ENCODE data around the gene RBMS1.

The RBMS1 gene

DNA sequence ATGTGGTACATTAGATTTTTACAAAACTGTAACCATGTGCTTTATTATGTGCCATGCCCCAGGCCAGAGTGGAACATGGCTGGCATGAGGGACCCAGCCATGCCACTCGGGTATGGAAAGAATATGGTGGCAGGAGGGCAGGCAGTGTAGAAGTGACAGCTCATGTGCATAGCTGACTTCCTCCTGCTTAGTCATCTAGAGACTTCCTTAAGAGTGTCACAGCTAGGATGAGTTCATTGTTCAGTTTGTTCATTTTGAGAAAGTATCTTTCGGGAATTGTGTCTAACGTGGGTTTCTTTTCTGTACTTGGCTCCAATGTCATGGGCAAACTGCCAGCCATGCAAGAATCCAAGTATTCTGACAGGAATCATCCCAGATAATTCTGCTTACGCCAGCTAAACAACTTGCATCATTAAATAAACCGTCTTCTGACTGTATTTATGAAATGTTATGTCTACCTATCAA is 199.2 kb downstream of the RBMS1 start:
- DNase-seq, result no peak

DNA sequence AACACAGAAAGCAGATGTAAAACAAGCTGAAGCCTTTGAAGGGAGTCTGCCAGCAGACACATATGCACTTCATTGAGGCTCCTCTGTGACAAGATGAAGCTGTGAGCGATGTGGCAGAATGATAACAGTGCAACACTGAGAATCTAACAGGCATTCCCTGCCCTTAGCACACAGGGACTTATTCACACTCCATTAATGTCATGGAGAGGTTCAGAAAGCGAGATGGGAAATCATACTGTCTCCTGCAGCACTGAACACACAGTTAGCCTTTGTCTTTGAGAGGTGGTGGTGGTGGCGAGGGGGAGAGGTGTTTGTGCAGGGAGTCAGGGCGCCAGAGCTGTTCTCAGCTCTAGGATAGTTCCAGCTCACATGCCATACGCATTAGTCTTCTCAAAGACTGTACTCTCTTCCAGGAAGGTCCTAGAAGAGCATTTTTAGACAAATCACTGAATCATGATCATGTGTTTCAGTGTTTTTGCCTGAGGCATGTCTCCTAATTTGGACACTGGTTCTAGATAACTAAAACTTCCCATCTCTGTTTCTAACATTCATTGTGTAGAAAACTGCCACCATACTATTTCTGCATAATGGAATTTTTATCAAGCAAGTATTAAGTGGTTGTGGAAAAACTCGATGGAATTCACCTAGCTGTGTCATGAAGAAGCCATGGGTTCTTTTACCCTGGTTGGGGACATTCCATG is 200.1 kb downstream of the RBMS1 start:
- DNase-seq, result no peak

DNA sequence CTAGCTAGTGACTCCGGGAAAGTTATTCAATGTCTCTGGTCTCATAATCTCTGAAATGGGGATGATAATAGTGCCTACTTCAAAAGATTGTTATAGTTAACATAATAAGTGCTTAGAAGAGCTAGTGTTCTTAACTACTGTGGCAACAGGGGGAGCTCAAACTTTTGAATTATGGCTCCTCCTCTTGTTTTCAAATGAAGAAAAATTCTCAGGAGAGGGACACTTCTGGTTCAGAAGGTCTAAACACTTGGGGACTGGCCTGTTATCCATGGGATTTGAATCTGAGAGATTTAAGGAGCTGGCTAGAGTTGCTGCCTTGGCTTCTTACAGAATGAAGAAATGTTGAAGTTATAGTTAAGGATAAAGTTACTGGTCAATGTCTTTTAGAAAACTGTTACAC is 201.4 kb downstream of the RBMS1 start:
- no peak for DNase-seq

DNA sequence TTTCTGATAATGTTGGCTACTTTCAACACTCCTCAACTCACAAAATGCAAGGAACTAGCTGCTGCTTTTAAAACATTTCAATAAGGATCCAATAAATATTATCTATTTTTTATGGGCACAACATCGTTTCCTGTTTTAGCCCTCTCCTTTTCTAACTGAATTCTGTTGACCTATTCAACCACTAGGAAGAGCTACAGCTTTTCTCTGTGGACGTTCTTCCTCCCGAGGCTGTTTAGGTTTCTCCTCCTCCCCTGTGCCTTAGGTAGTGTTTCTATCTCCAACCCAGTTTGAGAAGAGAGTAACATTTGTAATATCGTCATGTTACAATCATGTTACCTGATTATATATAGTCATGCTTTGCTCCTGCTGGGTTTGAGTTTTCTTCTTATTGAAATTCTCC is 202.2 kb downstream of the RBMS1 start:
- DNase-seq, result no peak

DNA sequence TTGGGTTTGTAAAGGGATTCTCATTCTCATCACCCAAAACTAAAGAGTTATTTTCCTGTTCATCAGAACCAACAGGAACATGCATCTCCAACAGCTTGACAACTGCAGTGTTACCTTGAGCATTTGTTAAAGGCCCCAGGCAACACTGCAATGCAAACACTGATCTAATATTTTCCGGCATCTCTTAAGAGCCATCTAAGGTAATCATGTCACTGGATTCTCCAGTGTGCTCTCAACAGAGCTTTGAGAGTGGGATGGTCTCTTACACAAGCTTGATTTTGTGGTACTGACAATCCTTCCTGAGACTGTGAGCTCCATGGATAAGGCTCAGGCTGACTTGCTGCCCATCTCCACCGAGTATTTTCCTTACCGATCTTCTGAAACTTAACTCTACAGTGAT is 203.0 kb downstream of the RBMS1 start:
- DNase-seq, result peak; percentile 10

DNA sequence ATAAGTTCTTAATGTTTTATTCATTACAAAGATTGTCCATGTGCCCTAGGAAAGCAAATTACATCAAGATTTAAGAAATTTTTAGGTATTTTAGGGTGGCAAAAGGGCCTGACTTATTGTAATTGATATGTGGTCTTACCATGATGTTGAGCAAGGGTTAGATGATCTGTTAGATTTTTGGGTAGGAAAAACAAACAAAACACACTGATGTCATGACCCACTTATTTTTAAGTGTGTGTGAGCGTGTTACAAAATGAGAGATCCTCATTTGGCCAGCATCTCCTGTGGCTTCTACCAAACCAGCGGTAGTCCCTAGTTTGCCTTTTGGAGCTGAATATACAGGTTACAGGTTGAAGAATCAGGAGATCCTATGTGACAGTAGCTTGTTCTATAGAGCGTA is 203.8 kb downstream of the RBMS1 start:
- DNase-seq, result no peak

DNA sequence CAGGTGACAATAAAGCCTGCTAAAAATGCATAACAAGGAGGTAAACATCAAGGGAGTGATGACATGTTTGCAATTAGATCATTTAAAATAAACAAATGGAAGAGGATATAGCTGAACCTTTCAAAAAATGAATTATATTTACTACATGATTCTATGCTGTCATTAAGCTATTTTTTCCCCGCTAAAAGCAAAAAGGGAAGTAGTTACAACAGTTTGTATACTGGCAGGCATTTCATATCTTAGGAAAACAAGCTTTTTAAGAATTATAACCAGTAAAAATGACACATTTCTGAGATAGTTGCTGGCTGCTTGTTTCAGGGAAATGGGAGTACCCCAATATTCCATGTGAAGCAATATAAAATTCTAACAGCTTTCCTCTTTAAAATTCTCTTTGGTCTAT is 204.5 kb downstream of the RBMS1 start:
- DNase-seq, result no peak

DNA sequence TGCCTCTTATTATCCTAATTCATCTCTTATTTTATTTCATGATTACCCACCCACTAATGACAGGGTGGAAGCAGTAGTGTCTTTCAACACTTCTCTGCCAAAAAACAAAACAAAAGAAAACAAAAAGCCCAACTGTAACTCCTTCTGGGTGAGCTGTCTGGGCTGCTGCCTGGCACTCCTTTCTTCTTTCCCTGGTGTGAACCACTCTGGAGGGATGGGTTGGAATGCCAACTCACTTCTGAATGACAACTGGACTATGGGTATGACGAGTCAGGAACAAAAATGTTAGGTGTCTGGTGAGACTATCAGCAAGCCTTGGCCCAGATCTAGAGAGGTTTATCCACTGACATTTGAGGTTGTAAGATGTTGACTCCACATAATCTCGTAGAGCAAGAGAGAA is 205.3 kb downstream of the RBMS1 start:
- DNase-seq, result no peak

DNA sequence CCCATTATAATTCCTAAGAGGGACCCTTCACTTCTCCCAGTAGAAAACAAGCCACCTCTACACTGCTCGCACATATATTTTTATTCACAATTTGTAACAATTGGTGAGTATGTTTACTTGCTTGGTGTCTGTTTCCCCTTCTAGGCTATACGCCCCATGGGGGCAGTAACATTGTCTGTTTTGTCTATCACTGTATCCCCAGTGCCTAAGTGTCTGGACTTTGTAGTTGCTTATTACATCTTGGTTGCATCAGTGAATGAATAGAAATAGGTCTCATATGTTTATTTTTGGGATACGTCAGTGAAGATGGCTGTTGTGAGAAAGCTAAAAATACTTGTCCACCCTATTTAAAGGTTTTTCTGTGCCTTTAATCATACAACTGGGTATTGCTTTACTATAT is 206.1 kb downstream of the RBMS1 start:
- no peak for DNase-seq

DNA sequence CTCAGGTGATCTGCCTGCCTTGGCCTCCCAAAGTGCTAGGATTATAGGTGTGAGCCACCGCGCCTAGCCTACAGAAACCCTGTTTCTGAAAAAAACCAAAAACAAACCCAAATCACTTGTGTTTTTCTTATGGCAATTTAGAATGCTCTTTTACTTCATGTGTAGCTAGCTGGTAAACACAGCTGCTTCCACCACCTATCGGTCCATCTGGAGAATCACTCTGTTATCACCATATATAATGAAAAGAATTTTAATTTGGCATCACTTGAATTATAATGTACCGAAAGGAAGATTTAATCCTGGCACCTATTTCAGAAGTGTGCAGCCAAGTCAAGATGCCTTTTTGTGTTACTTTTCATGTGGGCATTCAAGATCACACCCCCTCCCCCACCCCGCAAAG is 207.1 kb downstream of the RBMS1 start:
- DNase-seq, result no peak

DNA sequence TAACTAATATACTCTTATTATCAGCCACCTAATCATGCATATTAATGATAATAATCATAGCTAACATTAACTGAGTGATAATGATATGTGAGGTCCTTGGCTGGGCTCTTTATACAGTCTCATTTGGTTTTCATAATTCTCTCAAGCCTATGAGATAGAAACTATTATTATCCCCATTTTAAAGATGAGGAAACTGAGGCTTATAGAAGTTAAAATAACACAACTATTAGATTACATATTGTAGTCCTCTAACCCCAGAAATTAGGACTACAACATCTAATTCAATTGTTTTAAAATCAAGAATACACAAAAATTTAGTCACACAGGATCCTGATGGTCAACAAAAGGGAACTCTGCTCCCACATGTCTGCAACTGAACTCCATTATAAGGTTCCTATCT is 209.9 kb downstream of the RBMS1 start:
- DNase-seq, result no peak

DNA sequence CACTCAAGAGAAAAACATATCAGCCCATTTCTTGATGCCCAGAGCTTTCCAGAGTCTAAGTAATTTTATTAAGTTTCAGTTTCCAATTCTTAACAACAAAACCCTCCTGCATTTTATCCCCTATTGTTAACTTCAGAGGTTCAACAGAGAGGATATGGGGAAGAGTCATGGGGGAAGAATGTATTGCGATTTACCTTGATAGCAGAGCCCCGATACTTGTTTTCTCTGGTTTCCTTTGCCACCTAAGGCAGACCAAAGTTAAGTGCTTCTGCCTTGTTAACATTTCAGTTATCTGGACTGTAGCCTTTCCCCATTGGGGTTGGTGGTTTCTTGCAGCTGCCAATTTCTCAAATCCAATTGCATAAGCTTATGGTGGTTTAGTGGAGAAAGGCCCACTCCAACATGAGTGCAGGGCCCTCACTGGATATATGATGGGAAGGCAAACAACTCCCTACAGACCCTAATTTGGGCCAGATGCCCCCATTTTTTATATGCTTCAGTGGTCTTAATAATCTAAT is 211.5 kb downstream of the RBMS1 start:
- no peak for DNase-seq

DNA sequence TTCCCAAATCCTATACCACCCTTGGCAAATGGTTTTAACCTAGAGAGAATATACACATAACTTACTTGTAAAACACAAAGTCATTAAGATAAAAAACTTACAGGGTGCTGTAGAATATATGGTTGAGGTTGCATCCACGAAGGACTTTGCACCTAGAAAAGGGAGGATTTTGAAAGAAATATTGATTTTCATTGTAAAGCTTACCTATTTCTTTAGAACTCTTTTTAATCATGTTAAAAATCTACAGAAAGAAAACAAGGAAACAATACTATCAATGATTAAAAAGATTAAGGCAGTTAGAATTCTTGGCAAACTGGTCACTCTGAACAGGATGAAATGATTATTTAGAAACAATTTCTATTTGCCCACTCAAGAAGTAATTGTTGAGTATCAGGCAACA is 212.4 kb downstream of the RBMS1 start:
- DNase-seq, result no peak

DNA sequence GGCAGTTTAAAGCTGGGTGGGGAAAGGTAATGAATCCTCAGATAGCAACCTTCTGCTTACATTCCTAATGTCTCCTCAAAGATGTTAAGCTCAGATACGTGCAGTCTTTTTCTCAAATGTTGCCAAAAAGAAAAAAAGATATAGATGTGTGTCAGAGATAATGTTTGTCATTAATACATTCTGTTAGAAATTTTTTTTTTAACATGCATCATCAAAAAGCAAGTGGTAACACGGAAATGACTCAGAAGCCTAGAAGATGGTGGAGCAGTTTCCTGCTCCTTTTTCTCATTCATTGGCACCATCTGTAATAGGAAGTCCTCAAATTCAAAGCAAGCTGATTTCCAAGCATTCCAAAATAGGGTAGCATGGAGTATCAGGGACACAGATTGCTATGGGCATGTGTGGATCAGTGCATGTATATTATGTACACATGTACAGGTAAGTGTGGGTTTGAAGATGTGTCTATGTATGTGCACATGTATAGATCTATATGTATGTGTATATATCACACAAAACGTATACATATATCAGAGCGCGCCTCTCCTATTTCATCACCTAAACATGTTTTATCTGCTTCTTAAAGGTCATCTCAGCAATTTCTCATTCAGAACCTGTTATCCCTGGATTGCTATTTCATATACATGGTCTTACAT is 213.7 kb downstream of the RBMS1 start:
- no peak for DNase-seq

DNA sequence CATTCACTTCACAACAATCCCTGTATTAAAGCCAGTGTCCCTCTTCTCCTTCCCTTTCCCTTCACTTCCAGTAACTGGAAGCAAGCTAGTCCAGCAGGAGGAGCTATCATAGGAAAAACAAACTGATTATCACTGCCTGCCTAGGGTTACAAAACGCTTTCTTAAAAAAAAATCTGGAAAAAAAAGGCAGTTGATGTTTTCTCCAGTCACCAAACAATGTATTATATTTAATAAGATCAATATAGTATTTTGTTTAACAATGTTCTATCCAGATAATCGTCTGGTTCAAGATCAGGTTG is 214.8 kb downstream of the RBMS1 start:
- DNase-seq, result no peak

DNA sequence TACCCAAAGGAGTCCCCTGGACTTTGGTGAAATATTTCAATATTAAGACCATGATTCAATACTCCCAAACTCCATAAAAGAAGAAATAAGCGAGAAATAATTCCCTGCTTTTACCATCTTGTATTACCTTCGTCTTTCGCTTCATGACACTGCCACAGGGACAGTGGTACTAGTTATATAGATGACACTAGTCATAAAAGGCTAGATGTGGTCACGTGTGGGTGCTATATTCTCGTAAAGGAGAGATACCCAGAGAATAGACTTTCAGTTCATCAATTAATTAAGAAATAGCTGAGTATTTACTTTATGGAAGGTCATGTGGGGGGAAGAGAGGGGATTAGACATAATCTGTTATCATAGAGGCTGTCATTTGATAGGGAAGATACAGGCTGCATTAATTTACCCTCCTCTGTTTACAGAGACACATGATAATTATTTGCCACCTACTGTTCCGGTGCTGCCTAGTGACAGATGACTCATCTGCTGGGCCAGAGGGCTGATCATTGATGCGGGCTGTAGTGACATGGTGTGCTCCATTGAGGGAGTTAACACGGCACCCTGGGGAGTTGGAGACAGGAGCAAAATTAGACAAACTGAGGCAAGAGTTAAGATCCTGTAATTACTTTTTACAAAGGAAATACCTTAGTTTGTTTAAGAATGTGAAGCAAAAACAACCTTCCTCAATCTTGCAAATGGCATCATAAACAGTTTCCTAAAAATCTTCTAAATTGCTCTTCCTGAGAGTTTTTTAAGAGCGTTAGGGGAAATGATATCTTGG is 215.3 kb downstream of the RBMS1 start:
- DNase-seq, result no peak

DNA sequence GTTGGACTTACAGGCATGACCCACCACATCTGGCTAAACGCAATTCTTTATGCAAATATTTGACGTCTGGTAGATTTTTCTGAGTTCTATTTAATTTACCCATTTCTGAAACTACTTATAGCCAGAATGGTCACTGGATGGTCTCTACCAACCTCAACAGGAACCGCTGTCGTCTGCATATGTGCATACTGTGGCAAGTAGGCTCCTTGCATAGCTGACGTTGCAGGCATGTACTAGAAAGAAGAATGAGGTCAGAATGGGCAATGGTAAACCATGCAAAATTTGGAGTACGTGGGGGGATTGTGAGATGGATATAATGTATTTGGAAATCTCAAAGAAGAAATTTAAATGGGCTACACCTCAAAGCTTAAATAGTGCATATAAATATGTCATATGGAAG is 216.5 kb downstream of the RBMS1 start:
- no peak for DNase-seq

DNA sequence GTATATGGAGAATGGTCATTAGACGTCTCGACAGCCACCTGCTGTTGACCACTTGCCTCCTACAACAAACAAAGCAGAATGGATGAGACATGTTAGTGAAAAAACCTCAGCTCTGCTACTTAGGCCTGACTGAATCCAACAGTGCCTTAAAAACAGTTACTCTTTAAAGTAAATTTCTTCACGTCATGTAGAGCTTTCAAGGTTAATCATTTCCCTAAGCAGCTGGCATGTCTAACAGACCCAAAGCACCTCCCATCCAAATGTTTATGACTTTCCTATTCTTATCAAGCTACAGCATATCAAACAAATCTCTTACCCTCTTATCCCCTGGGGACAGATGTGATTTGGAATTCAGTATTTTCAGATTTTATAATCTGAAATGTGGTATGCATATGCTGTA is 218.0 kb downstream of the RBMS1 start:
- DNase-seq, result no peak

DNA sequence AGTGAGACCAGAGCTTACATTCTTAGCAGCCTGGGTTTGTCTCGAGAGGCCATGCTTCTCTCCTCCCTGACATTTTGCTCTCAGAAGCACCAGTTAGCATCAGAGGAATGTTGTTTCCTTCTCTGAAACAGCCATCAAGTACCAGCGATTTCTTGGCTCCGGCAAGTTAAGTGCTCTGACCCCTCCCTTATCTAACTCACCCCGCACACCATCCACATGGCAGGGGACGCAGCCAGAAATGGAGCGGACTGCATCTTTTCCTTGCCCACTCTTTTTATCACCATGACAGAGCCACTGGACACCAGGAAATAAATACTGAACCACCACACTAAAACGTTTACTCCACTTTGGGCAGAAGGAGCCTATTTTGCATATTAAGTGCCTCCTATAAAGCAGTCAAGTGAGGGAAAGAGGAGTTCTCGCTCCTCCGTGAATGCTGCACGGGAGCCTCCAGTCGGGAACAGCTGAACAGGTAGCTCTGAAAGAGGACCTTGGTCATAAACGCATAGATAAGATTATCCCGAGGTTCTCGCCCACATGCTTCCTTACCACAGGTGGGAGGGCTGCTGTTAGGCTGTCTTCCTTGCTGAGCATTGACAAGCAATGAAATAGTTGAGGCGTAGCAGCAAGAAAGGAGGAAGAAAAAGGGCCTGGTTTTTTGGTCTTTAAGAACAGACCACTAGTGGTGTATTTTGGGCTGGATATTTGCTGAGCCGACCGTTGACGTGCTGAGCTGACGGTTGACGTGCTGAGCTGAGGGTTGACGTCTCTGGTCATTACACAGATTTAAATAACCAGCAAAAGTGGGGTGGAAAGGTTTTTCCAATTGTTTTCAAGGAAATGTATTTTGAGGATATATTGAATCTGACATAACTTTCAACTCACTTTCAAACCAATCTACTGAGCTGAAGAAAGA is 222.2 kb downstream of the RBMS1 start:
- no peak for DNase-seq

DNA sequence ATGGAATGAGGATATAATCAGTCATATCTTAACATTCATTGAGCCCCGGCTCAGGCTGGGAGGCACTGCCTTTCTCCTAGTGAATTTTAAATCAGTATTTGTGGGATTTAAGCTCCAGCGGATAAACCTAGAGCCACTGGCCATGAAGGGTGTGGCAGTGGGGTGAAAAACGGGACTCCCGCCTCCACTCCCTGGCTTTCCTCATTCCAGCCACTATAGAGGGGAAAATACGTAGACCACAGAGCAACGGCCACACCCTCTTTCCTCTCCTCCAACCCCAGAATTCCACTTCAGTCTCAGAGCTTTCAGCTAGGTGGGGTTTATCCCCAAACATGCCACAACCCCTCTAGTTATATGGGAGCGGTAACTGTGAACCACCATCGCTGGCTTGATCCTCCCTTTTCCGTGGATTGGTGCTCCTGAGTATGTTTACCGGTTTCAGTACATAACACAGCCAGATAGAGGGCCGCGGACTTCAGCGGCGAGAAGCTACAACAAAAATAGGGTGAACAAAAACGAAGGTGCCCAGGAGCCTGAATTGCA is 223.0 kb downstream of the RBMS1 start:
- DNase-seq, result no peak

DNA sequence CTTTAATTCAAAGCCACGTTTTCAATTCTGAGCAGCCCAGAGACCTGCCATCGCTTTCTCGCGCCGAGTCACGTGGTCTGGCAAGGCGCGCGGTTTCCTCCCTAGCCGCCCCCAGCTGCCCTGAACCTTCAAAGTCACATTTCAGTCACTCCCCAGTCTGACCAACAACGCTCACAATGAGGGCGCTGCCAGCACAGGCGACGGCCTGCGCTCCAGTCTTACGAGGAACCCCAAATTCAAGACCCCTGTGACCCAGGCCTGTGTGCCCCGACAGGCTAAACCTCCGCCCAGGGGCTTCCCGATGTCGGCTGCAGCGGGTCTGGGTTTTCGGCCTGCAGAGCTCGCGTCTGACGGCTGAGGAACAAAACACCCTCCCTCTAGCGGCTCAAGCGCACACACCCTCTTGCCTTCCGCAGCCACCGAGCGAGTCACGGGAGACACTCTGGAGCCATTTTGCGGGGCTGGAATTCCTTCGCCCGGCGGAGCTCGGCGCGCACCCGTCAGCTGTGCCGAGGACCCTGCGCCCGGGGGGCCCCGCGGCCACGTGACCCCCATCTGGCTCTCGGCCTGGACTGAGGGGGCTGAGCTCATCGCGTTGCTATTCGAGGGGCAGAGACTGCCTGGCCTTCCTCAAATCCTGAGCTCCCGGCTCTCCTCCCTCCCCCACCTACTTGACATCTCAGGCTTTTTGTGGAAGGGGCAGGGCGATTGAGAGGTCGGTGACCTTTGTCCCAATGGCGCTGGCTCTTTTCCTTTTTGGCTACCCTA is 223.6 kb downstream of the RBMS1 start:
- peak; percentile 23 for DNase-seq

DNA sequence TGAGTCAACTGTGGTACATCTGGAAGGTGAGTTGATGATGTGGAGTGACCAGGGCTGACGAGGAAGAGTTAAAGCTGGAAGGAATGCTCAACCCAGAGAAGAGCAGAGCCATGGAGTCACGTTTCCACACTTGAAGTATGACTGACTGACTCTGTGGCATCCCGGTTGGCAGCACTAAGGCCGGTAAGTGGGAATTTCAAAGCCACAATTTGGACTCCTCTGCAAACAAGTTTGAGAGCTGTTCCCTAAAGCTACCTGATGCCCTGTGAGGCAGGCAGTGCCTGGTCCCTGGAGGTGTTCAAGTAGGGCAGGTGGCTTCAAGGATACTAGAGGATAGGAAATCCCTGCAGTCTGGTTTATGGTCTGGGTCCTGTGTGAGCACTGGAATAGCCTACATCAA is 224.2 kb downstream of the RBMS1 start:
- peak; percentile 19 for DNase-seq
